HG03060 (cell line): Measurements from ENCODE around the gene PPP1R16B.
"Not testable (repeated sequence)": the region's sequence is repeated elsewhere in the genome, so short reads cannot be mapped to it uniquely, and the experiment has no call there.

Experiments used
- ATAC-seq: cut with Tn5 transposase; IDR thresholded peaks from one replicate; pipeline ENCODE4 v1.9.1; 2021; ENCODE audit warnings: low read depth, moderate number of reproducible peaks; ENCODE audit not compliant: unreplicated experiment

Gene PPP1R16B

GRCh38 chr20:38790200-38791053 lies 15.1 kb upstream of the PPP1R16B start:
- ATAC-seq = no peak

GRCh38 chr20:38791291-38791690 lies 14.2 kb upstream of the PPP1R16B start:
- ATAC-seq = no peak

GRCh38 chr20:38791940-38792339 lies 13.6 kb upstream of the PPP1R16B start:
- no peak for ATAC-seq

GRCh38 chr20:38794057-38794456 lies 11.4 kb upstream of the PPP1R16B start:
- ATAC-seq = not testable (repeated sequence)

GRCh38 chr20:38798266-38798665 lies 7.2 kb upstream of the PPP1R16B start:
- ATAC-seq = no peak

GRCh38 chr20:38799203-38799602 lies 6.3 kb upstream of the PPP1R16B start:
- no peak for ATAC-seq

- ATAC-seq = no peak
Measured at GRCh38 chr20:38800882-38801281, 4.6 kb upstream of the PPP1R16B start.

- no peak for ATAC-seq
Measured at GRCh38 chr20:38804221-38804620, 1.3 kb upstream of the PPP1R16B start.

- ATAC-seq = no peak
Measured at GRCh38 chr20:38804682-38805501, 605 bp upstream of the PPP1R16B start.

GRCh38 chr20:38805958-38806854 lies 709 bp downstream of the PPP1R16B start:
- ATAC-seq = no peak

- ATAC-seq = no peak
Measured at GRCh38 chr20:38806855-38807655, 1.6 kb downstream of the PPP1R16B start.

GRCh38 chr20:38809942-38810341 lies 4.4 kb downstream of the PPP1R16B start:
- no peak for ATAC-seq

- no peak for ATAC-seq
Measured at GRCh38 chr20:38810926-38811630, 5.6 kb downstream of the PPP1R16B start.

GRCh38 chr20:38811769-38812168 lies 6.3 kb downstream of the PPP1R16B start:
- no peak for ATAC-seq

- ATAC-seq = no peak
Measured at GRCh38 chr20:38812182-38812581, 6.7 kb downstream of the PPP1R16B start.

- ATAC-seq = no peak
Measured at GRCh38 chr20:38812709-38813573, 7.4 kb downstream of the PPP1R16B start.

GRCh38 chr20:38813574-38813962 lies 8.1 kb downstream of the PPP1R16B start:
- not testable (repeated sequence) for ATAC-seq

- ATAC-seq = no peak
Measured at GRCh38 chr20:38815446-38815845, 9.9 kb downstream of the PPP1R16B start.
